Activated CD4-positive, alpha-beta T cell treated with anti-CD3 and anti-CD28 coated beads, Interleukin-2, amount 10 ng/mL, durations not matched to agents 7 days and 5 days (primary cell): ENCODE results near the gene ZNF648. TPM values are rescaled to one million over a fixed set of nuclear protein-coding genes. Genes with fewer than 3 reads are reported as not detected.

Experiments used
- CTCF ChIA-PET: fragments of 350-600 bp; sonication (Branson Sonifier 250); formaldehyde crosslinking; loops from one replicate; lab custom pipeline; 2021; ENCODE audit warnings: antibody characterized with exemption; lab: Charles Lee
- POLR2A ChIA-PET: fragments of 350-600 bp; sonication (Branson Sonifier 250); formaldehyde crosslinking; loops from one replicate; lab custom pipeline; 2021; ENCODE audit warnings: antibody characterized with exemption; lab: Charles Lee
- DNase-seq: peaks from one replicate; pipeline ENCODE4 v3.0.0-alpha.2; 2020
- H3K27ac Mint-ChIP-seq: one replicate; pipeline ENCODE4 v1.8.0; 2021; ENCODE audit warnings: mild to moderate bottlenecking, moderate library complexity, mixed read lengths
- H3K27me3 Mint-ChIP-seq: one replicate; pipeline ENCODE4 v1.8.0; 2021; ENCODE audit warnings: mixed read lengths
- H3K36me3 Mint-ChIP-seq: one replicate; pipeline ENCODE4 v1.8.0; 2021; ENCODE audit warnings: low read depth, mixed read lengths
- H3K4me1 Mint-ChIP-seq: one replicate; pipeline ENCODE4 v1.8.0; 2021; ENCODE audit warnings: mixed read lengths
- H3K4me3 Mint-ChIP-seq: one replicate; pipeline ENCODE4 v1.8.0; 2021; ENCODE audit warnings: mild to moderate bottlenecking, moderate library complexity, mixed read lengths
- H3K9me3 Mint-ChIP-seq: one replicate; pipeline ENCODE4 v1.8.0; 2021; ENCODE audit warnings: mixed read lengths
- total RNA-seq, 2 experiments: library from RNA; stranded (reverse); gene quantifications; one replicate each; pipeline ENCODE4 v1.2.3, GENCODE V29; 2021

Gene ZNF648
- total RNA-seq, 2 experiments from 2014 or later: not detected

DNA sequence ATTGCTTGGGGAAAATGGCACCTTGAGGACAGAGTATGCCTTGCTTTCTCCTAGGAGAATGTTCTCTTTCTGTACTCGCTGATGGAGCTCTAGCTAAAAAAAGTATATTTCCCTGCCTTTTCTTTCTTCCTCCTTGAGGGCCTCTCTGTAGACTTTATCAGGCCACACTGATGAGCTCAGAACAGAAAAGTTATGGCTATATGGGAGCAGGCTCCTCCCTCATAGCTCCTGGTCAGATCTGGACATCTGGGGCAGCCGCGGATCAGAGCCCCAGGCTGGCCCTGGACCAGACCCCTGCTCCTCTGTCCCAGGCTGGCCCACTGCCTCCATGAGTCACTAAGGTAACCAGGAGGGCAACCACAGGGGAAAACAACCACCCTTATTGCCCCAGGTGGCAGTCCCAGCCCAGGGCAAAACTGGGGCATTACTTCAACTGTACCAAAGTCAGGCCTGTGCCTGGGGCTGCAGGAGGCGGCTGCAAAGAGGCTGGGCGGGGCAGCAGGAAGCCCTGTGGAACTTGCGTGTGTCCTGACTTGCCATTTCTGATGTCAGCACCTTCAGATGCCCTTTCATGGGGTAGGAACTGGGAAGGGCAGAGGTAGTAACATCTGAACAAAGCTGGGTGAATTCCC, 26.3 kb upstream of the ZNF648 start:
- Mint-ChIP-seq H3K9me3 (no peaks in the 10 kb centered on the region), H3K27me3 (no peaks in the 10 kb centered on the region), H3K4me3 (peak overlapping the region; percentile 20), H3K27ac (peak overlapping the region; percentile 86), H3K4me1 (peaks cover 63% of the 10 kb centered on the region), H3K36me3 (no peaks in the 10 kb centered on the region)
- DNase-seq: peak; percentile 20
- ChIA-PET CTCF (interaction anchor here (0.7 to 5.9 kb wide), 7 partner anchors 19 to 509 kb away, joined by 3 to 51 read pairs (median 3); no protein-coding TSS in a partner anchor), POLR2A (interaction anchor here (0.6 to 1.6 kb wide), 2 partner anchors 55 to 309 kb away, joined by 5 to 6 read pairs; no protein-coding TSS in a partner anchor)

DNA sequence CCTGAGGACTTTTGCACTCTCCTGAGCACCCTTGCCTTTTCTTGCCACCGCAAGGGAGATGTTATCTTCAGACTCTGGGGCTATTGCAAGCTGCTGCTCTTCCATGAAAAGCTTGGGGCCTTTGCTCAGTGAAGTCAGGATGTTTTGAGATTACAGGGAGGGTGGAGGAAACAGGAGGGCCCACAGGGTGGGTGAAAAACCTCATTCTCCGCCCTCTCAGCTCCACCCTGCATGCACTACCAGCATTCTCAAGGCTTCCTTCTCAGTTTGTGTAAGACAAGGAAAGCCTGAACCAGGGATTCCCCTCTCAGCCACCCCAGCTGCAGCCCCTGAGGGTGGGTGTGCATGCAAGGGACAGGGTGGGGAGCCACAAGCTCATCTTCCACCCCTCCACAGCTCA, 25.8 kb upstream of the ZNF648 start:
- CTCF ChIA-PET: interaction anchor here (0.6 to 5.9 kb wide), 7 partner anchors 18 to 510 kb away, joined by 3 to 51 read pairs (median 3); no protein-coding TSS in a partner anchor
- Mint-ChIP-seq H3K4me1 (peaks cover 63% of the 10 kb centered on the region), H3K27ac (peak overlapping the region; percentile 86)

DNA sequence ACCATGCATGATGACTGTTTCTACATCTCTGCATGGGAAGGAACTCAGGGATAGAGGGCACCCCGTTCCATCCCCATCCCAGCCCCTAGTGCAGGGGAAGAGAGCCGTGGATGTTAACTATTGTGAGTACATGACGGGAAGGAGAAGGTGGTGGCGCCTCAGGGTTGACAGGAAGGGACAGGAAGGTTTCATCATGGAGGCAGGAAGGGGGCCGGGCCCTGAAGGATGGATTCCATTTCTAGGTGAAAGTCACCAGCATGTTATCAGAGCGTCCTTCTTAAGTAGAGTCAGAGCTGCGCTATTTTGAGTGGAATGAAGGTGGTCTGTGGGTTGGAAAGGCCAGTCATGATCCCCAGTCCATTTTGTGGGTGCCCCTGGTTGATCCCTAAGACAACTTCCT, 25.1 kb upstream of the ZNF648 start:
- Mint-ChIP-seq H3K36me3 (no peaks in the 10 kb centered on the region), H3K27ac (peak overlapping the region; percentile 86), H3K27me3 (no peaks in the 10 kb centered on the region), H3K9me3 (no peaks in the 10 kb centered on the region), H3K4me3 (no peak overlapping the region), H3K4me1 (peaks cover 63% of the 10 kb centered on the region)
- no peak for DNase-seq
- ChIA-PET CTCF (interaction anchor here (1.5 to 5.9 kb wide), 3 partner anchors 30 to 310 kb away, joined by 4 to 51 read pairs (median 4); no protein-coding TSS in a partner anchor), POLR2A (no interaction called here)

More for the DNA sequence above, 25.8 kb upstream of the ZNF648 start:
- DNase-seq: peak; percentile 53
- H3K9me3 Mint-ChIP-seq: no peaks in the 10 kb centered on the region
- H3K4me3 Mint-ChIP-seq: peak overlapping the region; percentile 20
- no peaks in the 10 kb centered on the region for H3K27me3 Mint-ChIP-seq
- POLR2A ChIA-PET: interaction anchor here (0.6 to 1.6 kb wide), 2 partner anchors 56 to 310 kb away, joined by 5 to 6 read pairs; no protein-coding TSS in a partner anchor
- H3K36me3 Mint-ChIP-seq: no peaks in the 10 kb centered on the region

DNA sequence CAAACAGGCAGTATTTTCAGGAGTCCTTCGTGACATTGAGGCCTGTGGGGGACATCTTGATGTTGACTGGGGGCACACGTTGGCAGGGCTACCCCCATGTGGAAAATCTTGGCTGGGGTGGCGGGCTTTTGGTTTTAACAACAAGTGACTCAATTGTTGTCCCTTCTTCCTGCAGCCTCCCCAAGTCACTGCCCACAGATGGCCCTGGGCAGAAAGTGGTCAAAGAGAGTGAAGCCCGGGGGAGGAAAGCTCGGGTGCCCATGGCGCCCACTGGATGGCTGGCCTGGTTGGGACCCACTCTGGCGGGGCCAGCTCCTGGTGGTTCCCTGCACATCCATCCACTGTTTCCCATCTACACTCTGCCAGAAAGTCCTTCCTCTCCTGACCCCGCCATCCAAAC, 24.6 kb upstream of the ZNF648 start:
- Mint-ChIP-seq H3K4me1 (peaks cover 62% of the 10 kb centered on the region), H3K27me3 (no peaks in the 10 kb centered on the region), H3K4me3 (no peak overlapping the region), H3K9me3 (no peaks in the 10 kb centered on the region), H3K36me3 (no peaks in the 10 kb centered on the region), H3K27ac (peak overlapping the region; percentile 86)
- no peak for DNase-seq
- CTCF ChIA-PET: interaction anchor here (1.2 to 5.9 kb wide), 4 partner anchors 30 to 705 kb away, joined by 4 to 51 read pairs (median 6); no protein-coding TSS in a partner anchor
- POLR2A ChIA-PET: no interaction called here

DNA sequence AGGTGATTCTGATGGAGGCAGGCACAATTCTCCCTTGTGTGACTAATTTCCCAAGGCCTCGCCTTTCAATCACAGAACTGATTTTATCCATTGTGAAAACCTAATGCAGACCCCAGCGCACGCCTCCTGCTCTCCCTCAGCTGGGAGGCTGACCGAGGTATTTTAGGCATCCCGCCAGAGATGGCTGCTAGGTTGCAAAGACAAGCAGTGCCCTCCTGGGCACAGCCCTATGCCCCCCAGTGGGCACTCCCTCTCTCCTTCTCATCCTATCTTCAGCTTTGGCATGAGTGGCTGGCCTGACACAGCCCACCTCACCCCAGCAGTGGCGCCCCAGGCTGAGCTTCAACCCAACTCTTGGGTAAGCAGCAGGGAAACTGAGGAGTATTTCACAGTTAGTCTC, 24.2 kb upstream of the ZNF648 start:
- Mint-ChIP-seq H3K4me3 (no peak overlapping the region), H3K4me1 (peaks cover 62% of the 10 kb centered on the region), H3K27ac (peak overlapping the region; percentile 33), H3K27me3 (no peaks in the 10 kb centered on the region), H3K9me3 (no peaks in the 10 kb centered on the region), H3K36me3 (no peaks in the 10 kb centered on the region)
- ChIA-PET CTCF (interaction anchor here (0.8 to 5.9 kb wide), 12 partner anchors 9 to 705 kb away, joined by 3 to 51 read pairs (median 4); partner anchors contain the start of gene TEDDM1), POLR2A (no interaction called here)
- DNase-seq: no peak

DNA sequence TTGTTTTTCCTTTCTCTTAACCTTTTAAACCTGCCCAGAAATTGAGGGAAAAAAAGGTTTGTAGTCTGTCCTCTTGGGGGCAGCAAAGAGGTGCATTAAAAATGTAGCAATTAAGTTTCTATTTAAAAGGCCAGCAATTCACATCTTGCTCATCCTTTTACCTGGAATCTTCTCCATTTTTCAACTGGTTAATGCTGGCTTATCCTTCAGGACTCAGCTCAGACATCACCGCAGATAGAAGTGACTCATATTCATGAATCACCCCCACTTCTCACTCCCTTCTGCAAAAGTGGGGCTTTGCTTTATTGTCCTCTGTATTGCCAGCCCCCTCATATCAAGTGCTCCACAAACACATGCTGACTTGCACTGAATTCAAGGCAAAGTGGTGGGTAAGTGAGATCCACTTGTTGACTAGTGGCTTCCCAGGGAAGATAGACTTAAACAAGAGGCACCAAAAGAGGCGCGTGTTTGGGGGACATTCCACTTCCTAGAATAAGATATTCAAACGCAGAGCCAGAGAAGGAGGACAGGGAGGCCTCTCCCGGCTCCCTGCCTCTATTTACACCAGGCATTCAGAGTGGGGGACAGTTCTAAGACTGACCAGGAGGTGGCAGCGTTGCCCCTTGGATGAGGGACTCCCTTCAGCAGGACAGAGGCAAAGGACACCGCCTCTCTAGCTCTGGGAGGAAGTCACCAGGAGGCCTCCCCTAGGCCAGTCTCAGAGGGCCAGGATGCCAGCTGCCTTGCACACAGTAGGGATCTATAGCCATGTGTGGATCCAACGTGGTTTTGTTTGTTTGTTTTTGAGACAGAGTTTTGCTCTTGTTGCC, 23.2 kb upstream of the ZNF648 start:
- H3K36me3 Mint-ChIP-seq: no peaks in the 10 kb centered on the region
- H3K27ac Mint-ChIP-seq: peak overlapping the region; percentile 80
- peak; percentile 86 for DNase-seq
- H3K9me3 Mint-ChIP-seq: no peaks in the 10 kb centered on the region
- ChIA-PET CTCF (interaction anchor here (0.5 to 5.9 kb wide), 25 partner anchors 8 to 706 kb away, joined by 3 to 51 read pairs (median 4); partner anchors contain the start of genes GLUL, RNASEL and TEDDM1), POLR2A (no interaction called here)
- peaks cover 54% of the 10 kb centered on the region for H3K4me1 Mint-ChIP-seq
- H3K4me3 Mint-ChIP-seq: no peak overlapping the region
- no peaks in the 10 kb centered on the region for H3K27me3 Mint-ChIP-seq

DNA sequence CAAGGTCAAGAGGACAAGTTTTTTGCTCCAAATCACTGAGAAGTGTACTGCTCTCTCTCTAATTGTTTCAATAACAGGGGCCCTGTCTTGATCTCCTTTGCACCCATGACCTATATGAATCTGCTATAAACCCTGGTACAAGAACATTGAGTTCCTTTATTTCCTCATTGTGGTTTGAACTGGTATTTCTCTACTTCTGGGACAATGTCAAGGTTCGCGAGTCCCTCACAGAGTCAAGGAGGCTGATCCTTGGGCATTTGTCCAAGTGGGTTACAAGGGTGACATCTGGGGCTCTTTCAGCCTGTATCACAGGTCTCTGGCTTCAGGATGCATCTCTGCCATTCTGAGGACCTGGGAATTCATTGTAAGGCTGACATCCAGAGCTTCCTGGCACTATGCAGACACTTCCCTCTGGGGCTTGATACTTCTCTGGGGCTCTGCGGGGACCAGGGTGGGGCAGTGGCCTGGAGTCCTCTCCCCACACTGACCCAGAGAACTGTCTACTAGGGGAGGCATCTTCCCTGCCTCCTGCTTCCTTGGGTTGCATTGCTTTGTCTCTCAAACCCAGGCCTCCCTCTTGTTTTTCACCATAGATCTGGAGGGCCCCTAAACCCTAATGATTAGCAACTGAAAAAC, 22.5 kb upstream of the ZNF648 start:
- POLR2A ChIA-PET: no interaction called here
- CTCF ChIA-PET: interaction anchor here (1.1 to 5.9 kb wide), 8 partner anchors 59 to 512 kb away, joined by 3 to 51 read pairs (median 6); partner anchors contain the start of gene GLUL
- H3K4me3 Mint-ChIP-seq: no peak overlapping the region
- peaks cover 46% of the 10 kb centered on the region for H3K4me1 Mint-ChIP-seq
- no peaks in the 10 kb centered on the region for H3K9me3 Mint-ChIP-seq
- no peaks in the 10 kb centered on the region for H3K36me3 Mint-ChIP-seq
- H3K27ac Mint-ChIP-seq: no peak overlapping the region
- no peak for DNase-seq
- no peaks in the 10 kb centered on the region for H3K27me3 Mint-ChIP-seq

DNA sequence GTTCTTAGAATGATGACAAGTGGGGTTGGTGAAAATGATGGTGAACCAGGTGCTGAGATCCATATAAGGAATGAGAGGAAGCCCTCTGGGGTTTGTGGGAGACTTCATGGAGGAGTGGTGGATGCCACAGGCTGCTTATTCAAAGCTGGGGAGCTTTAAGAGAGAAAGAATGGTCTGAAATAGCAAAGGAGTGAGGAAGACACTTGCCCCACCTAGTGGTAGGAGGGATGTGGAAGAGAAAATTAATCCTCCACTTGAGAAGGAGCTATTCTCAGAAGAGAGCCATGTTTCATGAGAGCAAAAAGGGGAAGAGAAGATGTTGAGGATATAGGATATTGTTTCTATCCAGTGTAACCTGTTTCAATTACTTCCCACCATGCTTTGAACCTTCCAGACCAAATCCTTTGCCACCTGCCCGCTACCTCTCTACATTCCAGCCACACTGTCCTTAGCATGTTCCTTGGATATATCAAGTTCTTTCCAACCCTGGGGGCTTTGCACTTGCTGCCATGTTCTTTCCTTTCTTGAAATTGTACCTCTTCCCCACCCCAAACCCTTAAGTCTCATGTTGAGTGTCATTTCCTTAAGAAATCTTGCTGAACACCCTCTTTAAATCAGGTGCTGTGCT, 19.6 kb upstream of the ZNF648 start:
- Mint-ChIP-seq H3K9me3 (no peaks in the 10 kb centered on the region), H3K27ac (no peak overlapping the region), H3K27me3 (no peaks in the 10 kb centered on the region), H3K4me1 (peaks cover 17% of the 10 kb centered on the region), H3K36me3 (no peaks in the 10 kb centered on the region), H3K4me3 (no peak overlapping the region)
- ChIA-PET CTCF (interaction anchor here (0.5 to 3.1 kb wide), 14 partner anchors 9 to 606 kb away, joined by 3 to 16 read pairs (median 4); partner anchors contain the start of gene ZNF648), POLR2A (interaction anchor here (0.7 kb wide), 1 partner anchor 133 kb away, joined by 3 read pairs; no protein-coding TSS in a partner anchor)
- DNase-seq: peak; percentile 60

DNA sequence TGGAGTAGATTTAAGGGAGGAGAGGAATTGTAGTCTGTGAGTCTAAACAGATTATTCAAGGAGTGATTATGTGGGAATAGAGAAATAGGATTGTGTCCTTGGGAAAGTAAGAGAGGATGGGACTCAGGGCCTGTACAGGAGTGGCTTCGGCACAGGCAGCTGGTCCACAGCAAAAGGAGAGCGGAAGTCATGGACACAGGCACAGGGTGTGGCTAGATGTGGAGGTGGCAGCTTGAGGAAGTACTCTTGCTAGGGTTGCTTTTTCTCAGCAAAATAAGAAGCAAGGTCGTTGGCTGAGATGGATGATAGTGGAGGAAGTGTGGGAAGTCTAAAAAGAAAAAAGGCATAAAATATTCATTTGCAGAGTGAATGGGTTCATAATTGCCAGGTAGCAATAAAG, 18.5 kb upstream of the ZNF648 start:
- Mint-ChIP-seq H3K27me3 (no peaks in the 10 kb centered on the region), H3K4me1 (peaks cover 9% of the 10 kb centered on the region), H3K27ac (no peak overlapping the region), H3K9me3 (no peaks in the 10 kb centered on the region), H3K4me3 (no peak overlapping the region), H3K36me3 (no peaks in the 10 kb centered on the region)
- ChIA-PET POLR2A (no interaction called here), CTCF (interaction anchor here (1.2 to 3.1 kb wide), 9 partner anchors 8 to 605 kb away, joined by 3 to 16 read pairs (median 5); partner anchors contain the start of gene ZNF648)
- no peak for DNase-seq

DNA sequence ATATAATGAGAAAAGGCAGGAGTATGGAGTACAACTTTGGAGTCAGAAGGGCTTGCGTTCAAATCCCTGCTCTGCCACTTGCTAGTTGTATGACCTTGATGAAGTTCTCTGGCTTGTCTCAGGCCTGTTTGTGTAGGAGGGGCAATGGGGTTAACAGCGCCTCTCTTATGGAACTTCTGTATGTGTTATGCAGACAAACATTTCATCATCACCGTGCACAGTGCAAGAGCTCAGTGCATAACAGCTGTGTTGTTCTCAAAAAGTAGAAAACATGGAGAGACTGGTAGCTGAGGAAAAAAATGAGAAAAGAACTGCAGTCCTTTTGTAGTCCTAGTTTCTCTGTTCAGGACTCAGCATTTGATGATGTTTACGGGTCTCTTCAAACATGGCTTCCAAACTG, 10.4 kb upstream of the ZNF648 start:
- Mint-ChIP-seq H3K36me3 (no peaks in the 10 kb centered on the region), H3K4me3 (no peak overlapping the region), H3K27me3 (peaks cover 15% of the 10 kb centered on the region), H3K9me3 (no peaks in the 10 kb centered on the region), H3K27ac (no peak overlapping the region), H3K4me1 (peaks cover 3% of the 10 kb centered on the region)
- no peak for DNase-seq
- ChIA-PET CTCF (interaction anchor here (0.9 to 1.7 kb wide), 2 partner anchors 9 to 17 kb away, joined by 3 to 5 read pairs; no protein-coding TSS in a partner anchor), POLR2A (no interaction called here)

DNA sequence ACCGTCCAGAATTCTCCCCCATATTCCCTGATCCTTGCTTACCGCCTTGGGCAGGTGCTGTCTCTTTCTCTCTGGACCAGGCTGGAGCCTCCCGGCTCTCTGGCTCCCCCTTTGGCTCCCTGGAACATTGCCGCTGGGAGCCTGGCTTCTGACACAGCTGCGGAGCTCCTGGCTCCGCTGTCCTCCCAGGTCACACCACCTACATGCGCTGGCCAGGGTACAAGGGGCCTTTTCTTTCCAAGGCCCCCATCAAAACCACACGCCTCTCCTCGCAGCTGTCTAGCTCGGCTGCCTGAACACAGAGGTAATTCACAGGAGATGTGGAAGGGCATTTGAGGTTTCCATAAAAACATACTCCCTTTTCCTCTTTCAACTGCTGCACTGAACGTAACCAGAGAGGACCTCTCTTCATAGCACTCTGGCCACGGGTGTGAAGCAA, 7.5 kb upstream of the ZNF648 start:
- Mint-ChIP-seq H3K4me3 (no peak overlapping the region), H3K36me3 (no peaks in the 10 kb centered on the region), H3K4me1 (peaks cover 3% of the 10 kb centered on the region), H3K27ac (no peak overlapping the region), H3K9me3 (no peaks in the 10 kb centered on the region), H3K27me3 (peaks cover 17% of the 10 kb centered on the region)
- peak; percentile 20 for DNase-seq
- ChIA-PET CTCF (interaction anchor here (0.9 to 2.0 kb wide), 6 partner anchors 11 to 527 kb away, joined by 3 to 5 read pairs (median 3); no protein-coding TSS in a partner anchor), POLR2A (no interaction called here)
